ENCODE measurements around the gene RAB26. TPM values are rescaled to one million over a fixed set of nuclear protein-coding genes. Genes with fewer than 3 reads are reported as not detected.
A peak's percentile ranks its signal among the peaks of the same experiment; 100 is the strongest.
"Not testable (repeated sequence)": the region's sequence is repeated elsewhere in the genome, so short reads cannot be mapped to it uniquely, and the experiment has no call there.

The RAB26 gene
- polyA plus RNA-seq, 3 donors from 2014 or later: 0.34 to 1.4 TPM; not detected in 1

GRCh38 chr16:2203119-2203688 lies 54.8 kb downstream of the RAB26 start:
- Mint-ChIP-seq H3K4me3 (peak overlapping the region; percentile 37 to 79 (median 60)), H3K27me3 (ENCODE audit: low read depth in 3 of 3) (peaks cover 9 to 16% (median 15%) of the 10 kb centered on the region in 3 donors), H3K4me1 (peaks cover 19 to 23% of the 10 kb centered on the region in 2 donors), H3K27ac (peak overlapping the region in 2 of 6 donors; percentile 30 to 45)
- DNase-seq, H3K9me3 Mint-ChIP-seq, H3K36me3 Mint-ChIP-seq: not testable (repeated sequence)

Other genes with a start within 250 kb of the RAB26 start
- gene HS3ST6, start 230.2 kb upstream of the RAB26 start, polyA plus RNA-seq: not detected
- 10 to 100 TPM; 34.0 to 66.5 (median 47.0) TPM for gene MSRB1, start 205.4 kb upstream of the RAB26 start, polyA plus RNA-seq
- gene RPL3L, start 193.9 kb upstream of the RAB26 start, polyA plus RNA-seq: not detected
- gene NDUFB10, start 189.1 kb upstream of the RAB26 start, polyA plus RNA-seq: 100 to 1,000 TPM; 201 to 232 (median 203) TPM
- gene RPS2, start 183.8 kb upstream of the RAB26 start, polyA plus RNA-seq: 1,000 to 10,000 TPM; 2,221 to 2,989 (median 2,668) TPM
- gene RNF151, start 181.8 kb upstream of the RAB26 start, polyA plus RNA-seq: not detected
- gene TBL3, start 176.6 kb upstream of the RAB26 start, polyA plus RNA-seq: 10 to 100 TPM; 34.4 to 66.1 (median 59.8) TPM
- under 1 TPM in 1 of 3 donors, not detected in 2; 0.17 TPM for gene NOXO1, start 167.2 kb upstream of the RAB26 start, polyA plus RNA-seq
- gene GFER, start 164.4 kb upstream of the RAB26 start, polyA plus RNA-seq: 10 to 100 TPM; 38.4 to 52.0 (median 40.7) TPM
- 1 to 10 TPM; 4.6 to 6.7 (median 6.4) TPM for gene SYNGR3, start 158.7 kb upstream of the RAB26 start, polyA plus RNA-seq
- 10 to 100 TPM in 1 of 3 donors, 1 to 10 TPM in 2; 1.8 to 10.4 (median 2.9) TPM for gene ZNF598, start 138.8 kb upstream of the RAB26 start, polyA plus RNA-seq
- not detected for gene NPW, start 128.8 kb upstream of the RAB26 start, polyA plus RNA-seq
- gene NHERF2, start 121.7 kb upstream of the RAB26 start, polyA plus RNA-seq: 1 to 10 TPM in 1 of 3 donors, under 1 TPM in 1, not detected in 1; 0.54 to 1.4 TPM
- gene NTHL1, start 100.8 kb upstream of the RAB26 start, polyA plus RNA-seq: 10 to 100 TPM; 26.4 to 31.6 (median 29.7) TPM
- gene TSC2, start 100.6 kb upstream of the RAB26 start, polyA plus RNA-seq: 10 to 100 TPM; 18.0 to 50.1 (median 29.1) TPM
- gene PKD1, start 12.7 kb upstream of the RAB26 start, polyA plus RNA-seq: 1 to 10 TPM; 2.7 to 6.7 (median 2.8) TPM
- 1 to 10 TPM; 5.2 to 6.9 (median 5.6) TPM for gene TRAF7, start 7.2 kb downstream of the RAB26 start, polyA plus RNA-seq
- not detected for gene CASKIN1, start 48.0 kb downstream of the RAB26 start, polyA plus RNA-seq
- gene MLST8, start 56.8 kb downstream of the RAB26 start, polyA plus RNA-seq: 10 to 100 TPM; 22.5 to 39.1 (median 36.9) TPM
- gene BRICD5, start 62.2 kb downstream of the RAB26 start, polyA plus RNA-seq: under 1 TPM in 2 of 3 donors, not detected in 1; 0.10 to 0.36 TPM
- 10 to 100 TPM; 10.4 to 18.4 (median 17.7) TPM for gene PGP, start 66.2 kb downstream of the RAB26 start, polyA plus RNA-seq
- 10 to 100 TPM in 2 of 3 donors, 1 to 10 TPM in 1; 8.4 to 18.6 (median 10.3) TPM for gene E4F1, start 75.0 kb downstream of the RAB26 start, polyA plus RNA-seq
- gene DNASE1L2, start 87.8 kb downstream of the RAB26 start, polyA plus RNA-seq: not detected
- 10 to 100 TPM; 40.4 to 67.8 (median 42.2) TPM for gene ECI1, start 103.0 kb downstream of the RAB26 start, polyA plus RNA-seq
- 100 to 1,000 TPM; 179 to 332 (median 189) TPM for gene RNPS1, start 119.5 kb downstream of the RAB26 start, polyA plus RNA-seq
- 1 to 10 TPM; 2.4 to 7.6 (median 4.8) TPM for gene ABCA3, start 192.1 kb downstream of the RAB26 start, polyA plus RNA-seq

All from immature natural killer cell (primary cell).